IMR-90 (cell line): ENCODE results near the gene GRID1. TPM values are rescaled to one million over a fixed set of nuclear protein-coding genes. Genes with fewer than 3 reads are reported as not detected.

ENCODE experiments used
- ATAC-seq: fragments of 200-7000 bp; cut with Tn5 transposase; 2 replicates; pipeline ENCODE4 v1.9.1; 2020; ENCODE audit warnings: low read depth, mild to moderate bottlenecking, moderate library complexity
- BruUV-seq: library from RNA; stranded (reverse); fragments of 400-500 nt; replicated peaks from 2 replicates; lab custom pipeline; 2021; lab: Mats Ljungman, UMichigan
- CTCF ChIA-PET: fragments of 300-600 bp; formaldehyde crosslinking; extraction: SDS; loops from one replicate; lab custom pipeline; 2021; ENCODE audit warnings: antibody characterized with exemption; lab: Yijun Ruan, JAX
- POLR2A ChIA-PET: fragments of 300-600 bp; sonication (Branson Sonifier 250); formaldehyde crosslinking; loops from one replicate; lab custom pipeline; 2022; ENCODE audit warnings: antibody characterized with exemption; ENCODE audit not compliant: unreplicated experiment; lab: Charles Lee
- DNase-seq: peaks from one replicate; pipeline ENCODE4 v3.0.0; 2013
- H2AFZ ChIP-seq: replicated peaks from 2 replicates; pipeline ENCODE3; 2013; ENCODE audit warnings: low read length, mild to moderate bottlenecking; ENCODE audit not compliant: poor library complexity
- H2AK5ac ChIP-seq: 2 replicates; pipeline ENCODE4 v1.6.1; 2013; ENCODE audit warnings: low read depth, low read length, inconsistent platforms
- H2AK9ac ChIP-seq: replicated peaks from 2 replicates; pipeline ENCODE3; 2013; ENCODE audit warnings: mild to moderate bottlenecking, low read depth, low read length, moderate library complexity; ENCODE audit not compliant: poor library complexity
- H2BK120ac ChIP-seq: 2 replicates; pipeline ENCODE4 v1.6.1; 2013; ENCODE audit warnings: low read depth, low read length, inconsistent platforms
- H2BK15ac ChIP-seq: 3 replicates; pipeline ENCODE4 v1.6.1; 2013; ENCODE audit warnings: low read depth, low read length, inconsistent platforms
- H2BK20ac ChIP-seq: 2 replicates; pipeline ENCODE4 v1.6.1; 2013; ENCODE audit warnings: low read depth, mild to moderate bottlenecking, inconsistent platforms, low read length, moderate library complexity
- H2BK5ac ChIP-seq: 2 replicates; pipeline ENCODE4 v1.6.1; 2013; ENCODE audit warnings: mild to moderate bottlenecking, low read depth, low read length, inconsistent platforms; ENCODE audit not compliant: poor library complexity, severe bottlenecking
- H3K14ac ChIP-seq: replicated peaks from 2 replicates; pipeline ENCODE4 v1.6.1; 2013; ENCODE audit warnings: low read depth, low read length, inconsistent platforms
- H3K18ac ChIP-seq: 2 replicates; pipeline ENCODE4 v1.6.1; 2013; ENCODE audit warnings: low read depth, low read length, control low read depth
- H3K23ac ChIP-seq: 2 replicates; pipeline ENCODE4 v1.6.1; 2013; ENCODE audit warnings: low read depth, low read length, inconsistent platforms
- H3K27ac ChIP-seq: 2 replicates; pipeline ENCODE4 v1.5.1; 2013; ENCODE audit warnings: mild to moderate bottlenecking, control low read depth, low read length; ENCODE audit not compliant: insufficient read depth
- H3K27me3 ChIP-seq: 2 replicates; pipeline ENCODE4 v1.6.1; 2013; ENCODE audit warnings: low read length; ENCODE audit not compliant: control insufficient read depth, insufficient read depth
- H3K36me3 ChIP-seq: 2 replicates; pipeline ENCODE4 v1.6.1; 2013; ENCODE audit warnings: low read length, mixed read lengths; ENCODE audit not compliant: control insufficient read depth, insufficient read depth
- H3K4ac ChIP-seq: 2 replicates; pipeline ENCODE4 v1.6.1; 2013; ENCODE audit warnings: low read depth, low read length, inconsistent platforms
- H3K4me1 ChIP-seq: 2 replicates; pipeline ENCODE4 v1.6.1; 2013; ENCODE audit warnings: low read length, mixed read lengths; ENCODE audit not compliant: control insufficient read depth, insufficient read depth
- H3K4me2 ChIP-seq: 2 replicates; pipeline ENCODE4 v1.6.1; 2013; ENCODE audit warnings: low read depth, mild to moderate bottlenecking, control low read depth, low read length, moderate library complexity
- H3K4me3 ChIP-seq: 2 replicates; pipeline ENCODE4 v1.5.1; 2013; ENCODE audit warnings: low read depth, mild to moderate bottlenecking, control low read depth, low read length, moderate library complexity; ENCODE audit not compliant: insufficient read depth
- H3K56ac ChIP-seq: 2 replicates; pipeline ENCODE4 v1.6.1; 2013; ENCODE audit warnings: low read length, inconsistent platforms; ENCODE audit not compliant: insufficient read depth; ENCODE audit errors: extremely low read depth
- H3K79me1 ChIP-seq, 2 experiments: 2 replicates each; pipeline ENCODE4 v1.6.1; 2013; ENCODE audit warnings: low read length in 2 of 2, inconsistent platforms in 1 of 2, low read depth in 1 of 2
- H3K9ac ChIP-seq: 2 replicates; pipeline ENCODE4 v1.6.1; 2013; ENCODE audit warnings: low read depth, low read length, control low read depth
- H3K9me1 ChIP-seq: 2 replicates; pipeline ENCODE4 v1.6.1; 2013; ENCODE audit warnings: low read length, inconsistent platforms; ENCODE audit not compliant: insufficient read depth
- H3K9me3 ChIP-seq: 2 replicates; pipeline ENCODE4 v1.6.1; 2013; ENCODE audit warnings: low read length; ENCODE audit not compliant: control insufficient read depth, insufficient read depth
- H4K20me1 ChIP-seq: 2 replicates; pipeline ENCODE4 v1.6.1; 2013; ENCODE audit warnings: low read length, inconsistent platforms; ENCODE audit not compliant: insufficient read depth
- H4K5ac ChIP-seq: 2 replicates; pipeline ENCODE4 v1.6.1; 2013; ENCODE audit warnings: mild to moderate bottlenecking, low read depth, low read length, control low read depth
- H4K8ac ChIP-seq, 2 experiments: 2 replicates each; pipeline ENCODE4 v1.6.1; 2013; ENCODE audit warnings: low read depth in 2 of 2, low read length in 2 of 2, control low read depth in 1 of 2, inconsistent platforms in 1 of 2
- H4K91ac ChIP-seq: 2 replicates; pipeline ENCODE4 v1.6.1; 2013; ENCODE audit warnings: low read depth, low read length, inconsistent platforms; ENCODE audit not compliant: insufficient read depth
- BHLHE40 ChIP-seq: fragments of 150-350 bp; IDR thresholded peaks from 2 replicates; pipeline ENCODE4 v1.6.1; 2016; ENCODE audit warnings: mild to moderate bottlenecking, low read depth, low read length
- CEBPB ChIP-seq: IDR thresholded peaks from 2 replicates; pipeline ENCODE4 v1.6.1; 2012; ENCODE audit warnings: low read depth, low read length, improper control_type of control experiment
- CHD1 ChIP-seq: IDR thresholded peaks from 2 replicates; pipeline ENCODE4 v1.6.1; 2012; ENCODE audit warnings: low read depth, low read length, improper control_type of control experiment
- ELK1 ChIP-seq: fragments of 150-350 bp; IDR thresholded peaks from 2 replicates; pipeline ENCODE4 v1.6.1; 2016; ENCODE audit warnings: low read depth, mild to moderate bottlenecking, low read length, moderate library complexity, borderline replicate concordance
- FOS ChIP-seq: fragments of 150-350 bp; IDR thresholded peaks from 2 replicates; pipeline ENCODE4 v1.6.1; 2016; ENCODE audit warnings: low read depth, low read length
- MAFK ChIP-seq: IDR thresholded peaks from 2 replicates; pipeline ENCODE4 v1.6.1; 2012; ENCODE audit warnings: low read depth, low read length, improper control_type of control experiment
- MAZ ChIP-seq: IDR thresholded peaks from 2 replicates; pipeline ENCODE4 v1.6.1; 2012; ENCODE audit warnings: low read depth, mild to moderate bottlenecking, low read length, improper control_type of control experiment, moderate library complexity, borderline replicate concordance
- MXI1 ChIP-seq: IDR thresholded peaks from 2 replicates; pipeline ENCODE4 v1.6.1; 2012; ENCODE audit warnings: low read depth, mild to moderate bottlenecking, low read length, moderate library complexity, borderline replicate concordance
- NFE2L2 ChIP-seq: fragments of 150-350 bp; IDR thresholded peaks from 2 replicates; pipeline ENCODE4 v1.6.1; 2016; ENCODE audit warnings: low read depth, mild to moderate bottlenecking, low read length
- POLR2A ChIP-seq: IDR thresholded peaks from 2 replicates; pipeline ENCODE4 v1.6.1; 2012; ENCODE audit warnings: mild to moderate bottlenecking, low read depth, low read length
- RAD21 ChIP-seq: IDR thresholded peaks from 2 replicates; pipeline ENCODE4 v1.6.1; 2012; ENCODE audit warnings: low read length, improper control_type of control experiment
- RCOR1 ChIP-seq: IDR thresholded peaks from 2 replicates; pipeline ENCODE4 v1.6.1; 2012; ENCODE audit warnings: mild to moderate bottlenecking, low read length, improper control_type of control experiment; ENCODE audit not compliant: insufficient replicate concordance
- RFX5 ChIP-seq: IDR thresholded peaks from 2 replicates; pipeline ENCODE4 v1.8.0; 2012; ENCODE audit warnings: low read depth, mild to moderate bottlenecking, low read length, moderate library complexity
- SMC3 ChIP-seq: fragments of 150-350 bp; IDR thresholded peaks from 2 replicates; pipeline ENCODE4 v1.6.1; 2016; ENCODE audit warnings: low read depth, mild to moderate bottlenecking, antibody characterized with exemption, low read length, moderate library complexity
- USF2 ChIP-seq: fragments of 150-350 bp; IDR thresholded peaks from 2 replicates; pipeline ENCODE4 v1.6.1; 2017; ENCODE audit warnings: mild to moderate bottlenecking, antibody characterized with exemption, low read length, low read depth
- WGBS, 2 experiments: methylation state at CpG; one replicate each; pipeline versions ENCODE4 v1.1.5 to v1.1.7; 2013; ENCODE audit warnings: missing lambda C conversion rate in 2 of 2; ENCODE audit not compliant: insufficient read length in 1 of 2; ENCODE audit errors: extremely low coverage in 2 of 2; 5-methylcytosine and 5-hydroxymethylcytosine counted together
- dilution Hi-C: fragments of 300-500 bp; cut with HindIII; formaldehyde crosslinking; loops from one replicate; pipeline ENCODE4 v1.14.3; 2018; ENCODE audit warnings: low sequenced_read_pairs; ENCODE audit not compliant: unreplicated experiment
- in situ Hi-C: fragments of 300-500 bp; cut with MboI; formaldehyde crosslinking; loops from 3 replicates; pipeline ENCODE4 v1.14.3; 2019; ENCODE audit warnings: low sequenced_read_pairs, inconsistent platforms, mixed read lengths
- intact Hi-C: fragments of 100-400 bp; cut with micrococcal nuclease; formaldehyde crosslinking; loops from 2 replicates; pipeline ENCODE4 v1.10.0; 2022
- polyA plus RNA-seq, 3 experiments: library from polyadenylated mRNA; depleted of rRNA; stranded (reverse); fragments of >200 nt; gene quantifications; 2 replicates each; pipeline ENCODE4 v1.2.3, GENCODE V29; 2012; ENCODE audit warnings: low replicate concordance in 1 of 3
- total RNA-seq: library from RNA; depleted of rRNA; stranded (reverse); fragments of >200 nt; gene quantifications from 2 replicates; pipeline ENCODE4 v1.2.3, GENCODE V29; 2012
- TF ChIP-seq, protein P1 (sequence below): conservative IDR thresholded peaks from 2 replicates; pipeline ENCODE4 v1.5.1; 2012; ENCODE audit warnings: mild to moderate bottlenecking, low read depth, low read length, improper control_type of control experiment

The GRID1 gene
- total and polyA plus RNA-seq, 2 of the 4 experiments (the other 2 are of a cell fraction): not detected

DNA sequence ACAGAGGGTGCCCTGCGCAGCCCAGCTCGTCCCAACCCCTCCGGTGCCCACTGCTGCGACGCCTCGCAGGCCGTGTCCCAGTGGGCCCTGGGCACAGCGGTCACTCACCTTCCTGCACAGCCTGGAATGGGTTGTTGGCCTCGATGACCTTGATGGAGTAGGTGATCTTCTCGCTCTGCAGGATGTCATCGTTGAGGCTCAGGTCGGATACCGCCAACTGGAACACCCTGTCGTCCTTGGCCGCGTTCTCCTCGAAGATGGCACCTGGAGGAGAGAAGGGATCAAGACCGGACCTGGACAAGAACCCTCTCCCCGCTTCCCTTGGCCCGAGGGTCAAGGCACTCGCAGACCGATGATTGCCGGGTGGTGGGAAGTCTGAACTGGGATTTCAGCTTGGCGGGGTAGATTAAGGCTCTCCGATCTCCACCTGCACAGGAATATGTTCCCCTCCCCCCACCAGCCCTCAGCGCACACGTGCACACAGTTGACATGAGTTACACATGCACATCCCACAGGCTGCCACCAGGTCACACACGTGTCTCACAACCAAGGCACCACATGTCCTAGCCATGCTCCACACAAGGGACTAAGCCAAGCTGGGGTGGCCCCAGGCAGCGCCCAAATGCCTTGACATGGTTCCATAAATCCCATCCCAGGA is 2.6 kb downstream of the GRID1 start:
- no peaks in the 10 kb centered on the region for H3K79me1 ChIP-seq
- H3K4me1 ChIP-seq: no peaks in the 10 kb centered on the region; the same call in 1 of the 2 replicates
- H4K5ac ChIP-seq: no peak overlapping the region
- H3K56ac ChIP-seq: no peak overlapping the region; the same call in 1 of the 2 replicates
- CTCF ChIA-PET: no interaction called here
- peaks cover 2% of the 10 kb centered on the region; the same call in 1 of the 2 replicates for H3K9me3 ChIP-seq
- DNase-seq (no peak), ATAC-seq (no peak)
- no peaks in the 10 kb centered on the region; the same call in none of the 2 replicates for H4K20me1 ChIP-seq
- dilution Hi-C loops: no loop called here
- no peak overlapping the region for H3K4ac ChIP-seq
- intact Hi-C loops: no loop called here
- H3K36me3 ChIP-seq: no peaks in the 10 kb centered on the region
- no peaks in the 10 kb centered on the region for H3K9me1 ChIP-seq
- no peak overlapping the region for H3K14ac ChIP-seq
- H2BK15ac ChIP-seq: no peak overlapping the region
- H3K4me3 ChIP-seq: no peak overlapping the region
- no peak overlapping the region for H2AK5ac ChIP-seq
- H3K18ac ChIP-seq: no peak overlapping the region
- H3K4me2 ChIP-seq: no peak overlapping the region
- H3K27me3 ChIP-seq: peaks cover 80% of the 10 kb centered on the region
- BruUV-seq: no TSS peak
- H2BK120ac ChIP-seq: no peak overlapping the region
- H4K91ac ChIP-seq: no peak overlapping the region
- POLR2A ChIA-PET: no interaction called here
- in situ Hi-C loops: no loop called here
- H3K23ac ChIP-seq: no peak overlapping the region
- H2BK20ac ChIP-seq: no peak overlapping the region
- H2AK9ac ChIP-seq: no peak overlapping the region
- no peak overlapping the region for H2AFZ ChIP-seq
- H3K9ac ChIP-seq: no peak overlapping the region
- no CpG with 5 or more reads among the region's 29 CpGs for WGBS, 2 experiments
- TF ChIP-seq, protein P1, sequence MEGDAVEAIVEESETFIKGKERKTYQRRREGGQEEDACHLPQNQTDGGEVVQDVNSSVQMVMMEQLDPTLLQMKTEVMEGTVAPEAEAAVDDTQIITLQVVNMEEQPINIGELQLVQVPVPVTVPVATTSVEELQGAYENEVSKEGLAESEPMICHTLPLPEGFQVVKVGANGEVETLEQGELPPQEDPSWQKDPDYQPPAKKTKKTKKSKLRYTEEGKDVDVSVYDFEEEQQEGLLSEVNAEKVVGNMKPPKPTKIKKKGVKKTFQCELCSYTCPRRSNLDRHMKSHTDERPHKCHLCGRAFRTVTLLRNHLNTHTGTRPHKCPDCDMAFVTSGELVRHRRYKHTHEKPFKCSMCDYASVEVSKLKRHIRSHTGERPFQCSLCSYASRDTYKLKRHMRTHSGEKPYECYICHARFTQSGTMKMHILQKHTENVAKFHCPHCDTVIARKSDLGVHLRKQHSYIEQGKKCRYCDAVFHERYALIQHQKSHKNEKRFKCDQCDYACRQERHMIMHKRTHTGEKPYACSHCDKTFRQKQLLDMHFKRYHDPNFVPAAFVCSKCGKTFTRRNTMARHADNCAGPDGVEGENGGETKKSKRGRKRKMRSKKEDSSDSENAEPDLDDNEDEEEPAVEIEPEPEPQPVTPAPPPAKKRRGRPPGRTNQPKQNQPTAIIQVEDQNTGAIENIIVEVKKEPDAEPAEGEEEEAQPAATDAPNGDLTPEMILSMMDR: no peak
- TF ChIP-seq CEBPB (no peak), RFX5 (no peak), SMC3 (no peak), FOS (no peak), NFE2L2 (no peak), ELK1 (no peak), CHD1 (no peak), POLR2A (no peak), BHLHE40 (no peak), USF2 (no peak), MAZ (no peak), RCOR1 (no peak), RAD21 (no peak), MAFK (no peak), MXI1 (no peak)
- no peak overlapping the region for H2BK5ac ChIP-seq
- no peak overlapping the region for H3K27ac ChIP-seq
- H4K8ac ChIP-seq: no peak overlapping the region
